ENCODE measurements around the gene CLUH. TPM values are rescaled to one million over a fixed set of nuclear protein-coding genes. Genes with fewer than 3 reads are reported as not detected.

The CLUH gene
- total and polyA plus RNA-seq, 9 donors = 11.5 to 57.9 (median 42.6) TPM

GRCh38 chr17:2751491-2751890 lies 39.9 kb upstream of the CLUH start:
- TF ChIP-seq POLR2A (IDR thresholded peaks at IDR 0.05) (no peak), EP300 (IDR thresholded peaks at IDR 0.05) (no peak), CTCF (IDR thresholded peaks at IDR 0.05) (no peak)
- 67 to 76% (median 75%) methylated on average over 2 of the region's 2 CpGs for WGBS, 3 donors
- Histone ChIP-seq H3K9me3 (no peaks in the 10 kb centered on the region), H3K27ac (no peak overlapping the region), H3K36me3 (no peaks in the 10 kb centered on the region), H3K27me3 (no peaks in the 10 kb centered on the region), H3K4me1 (ENCODE audit: insufficient read depth) (no peaks in the 10 kb centered on the region), H3K4me3 (no peak overlapping the region)
- no peak for DNase-seq
- intact Hi-C loops (cut with DNase I) = no loop called here

GRCh38 chr17:2750721-2751120 lies 39.2 kb upstream of the CLUH start:
- no peaks in the 10 kb centered on the region for H3K27me3 ChIP-seq
- intact Hi-C loops (cut with DNase I) = no loop called here
- 40 to 74% (median 59%) methylated on average over 2 of the region's 2 CpGs for WGBS, 3 donors
- H3K4me3 ChIP-seq = no peak overlapping the region
- H3K4me1 ChIP-seq (ENCODE audit: insufficient read depth) = no peaks in the 10 kb centered on the region
- no peaks in the 10 kb centered on the region for H3K36me3 ChIP-seq
- H3K27ac ChIP-seq = no peak overlapping the region
- DNase-seq = no peak
- no peak for TF ChIP-seq CTCF (IDR thresholded peaks at IDR 0.05)
- TF ChIP-seq POLR2A (IDR thresholded peaks at IDR 0.05) = no peak
- no peak for TF ChIP-seq EP300 (IDR thresholded peaks at IDR 0.05)
- H3K9me3 ChIP-seq = no peaks in the 10 kb centered on the region

GRCh38 chr17:2749784-2750181 lies 38.2 kb upstream of the CLUH start:
- TF ChIP-seq CTCF (IDR thresholded peaks at IDR 0.05) (no peak), EP300 (IDR thresholded peaks at IDR 0.05) (no peak), POLR2A (IDR thresholded peaks at IDR 0.05) (no peak)
- intact Hi-C loops (cut with DNase I) = no loop called here
- peak; percentile 28 to 84 (median 65) for DNase-seq
- no peaks in the 10 kb centered on the region for H3K9me3 ChIP-seq
- no peak overlapping the region for H3K4me3 ChIP-seq
- WGBS, 3 donors = 1 to 2% (median 1%) methylated on average over 34 to 35 of the region's 35 CpGs
- no peak overlapping the region for H3K27ac ChIP-seq
- no peaks in the 10 kb centered on the region for H3K4me1 ChIP-seq (ENCODE audit: insufficient read depth)
- H3K36me3 ChIP-seq = no peaks in the 10 kb centered on the region
- H3K27me3 ChIP-seq = no peaks in the 10 kb centered on the region

- no peak within 1 kb of the TSS for H3K27ac ChIP-seq
- H3K4me3 ChIP-seq = no peak within 1 kb of the TSS
- TF ChIP-seq POLR2A (IDR thresholded peaks at IDR 0.05) (no peak), EP300 (IDR thresholded peaks at IDR 0.05) (no peak), CTCF (IDR thresholded peaks at IDR 0.05) (no peak)
- 1 to 3% (median 2%) methylated on average over 35 to 74 of the region's 76 CpGs for WGBS, 3 donors
- no peak for DNase-seq
- intact Hi-C loops (cut with DNase I) = no loop called here
- H3K27me3 ChIP-seq = no peaks in the 10 kb centered on the region
- no peaks in the 10 kb centered on the region for H3K9me3 ChIP-seq
- no peaks in the 10 kb centered on the region for H3K36me3 ChIP-seq
- H3K4me1 ChIP-seq (ENCODE audit: insufficient read depth) = no peaks in the 10 kb centered on the region
These were observed 37.7 kb upstream of the CLUH start, which contains the start of gene CCDC92B for GRCh38 chr17:2749058-2749783. Gene CCDC92B (minus strand): TSS chr17:2749652. CDS start chr17:2735145, 14,507 bp downstream.

Data from ovary (tissue), 9 donors.